K562 (cell line): ENCODE data around the gene IL10RB. TPM values are rescaled to one million over a fixed set of nuclear protein-coding genes. Genes with fewer than 3 reads are reported as not detected.

Experiments used
- ATAC-seq: fragments of 200-7000 bp; cut with Tn5 transposase; 3 replicates; pipeline ENCODE4 v1.9.1; 2020; ENCODE audit warnings: moderate library complexity
- BruUV-seq: library from RNA; stranded (reverse); fragments of 400-500 nt; replicated peaks from 2 replicates; lab custom pipeline; 2021; lab: Mats Ljungman, UMichigan
- CTCF ChIA-PET: fragments of 300-600 bp; formaldehyde crosslinking; extraction: SDS; loops from one replicate; lab custom pipeline; 2021; ENCODE audit warnings: low intra/inter-chr PET ratio; lab: Yijun Ruan, JAX
- POLR2A ChIA-PET: fragments of 300-600, 350-650 bp; sonication (Branson Sonifier 250); formaldehyde crosslinking; extraction: SDS; loops from one replicate; lab custom pipeline; 2021; ENCODE audit warnings: antibody characterized with exemption, inconsistent platforms; lab: Yijun Ruan, JAX
- DNase-seq, 4 experiments: peaks; one replicate each; pipeline versions ENCODE4 v3.0.0 to v3.0.0-alpha.2; 2011 to 2018; ENCODE audit warnings: low spot score in 3 of 4, mixed read lengths in 3 of 4; ENCODE audit errors: extremely low read depth in 1 of 4
- FAIRE-seq: peaks from 2 replicates; lab custom pipeline; 2011; peaks lifted over from hg19 to GRCh38; lab: Jason Lieb, UNC
- H2AFZ ChIP-seq: 2 replicates; pipeline ENCODE4 v1.6.0; 2011; ENCODE audit warnings: low read depth, low read length, control low read depth, inconsistent platforms
- H3K27ac ChIP-seq: fragments of 200-600 bp; 3 replicates; pipeline ENCODE4 v1.8.0; 2011; ENCODE audit warnings: low read depth, mild to moderate bottlenecking, control low read depth, inconsistent platforms, low read length, moderate library complexity, mixed read lengths; ENCODE audit errors: extremely low read depth
- H3K27me3 ChIP-seq, 2 experiments: fragments of 300-600 bp in 1 of 2; 2 replicates in 1 of 2; 3 replicates in 1 of 2; pipeline versions ENCODE4 v1.6.0 to v1.8.0; 2011; ENCODE audit warnings: inconsistent platforms in 2 of 2, low read length in 2 of 2, mild to moderate bottlenecking in 1 of 2, mixed read lengths in 1 of 2, moderate library complexity in 1 of 2; ENCODE audit not compliant: control insufficient read depth in 2 of 2, insufficient read depth in 2 of 2
- H3K36me3 ChIP-seq: fragments of 300-600 bp; 3 replicates; pipeline ENCODE4 v1.8.0; 2011; ENCODE audit warnings: mild to moderate bottlenecking, low read length, inconsistent platforms; ENCODE audit not compliant: control insufficient read depth, insufficient read depth
- H3K4me1 ChIP-seq, 2 experiments: fragments of 200-600 bp in 1 of 2; replicated peaks in 1 of 2; 2 replicates in 1 of 2; 3 replicates in 1 of 2; pipeline versions ENCODE4 v1.5.1 to v1.8.0; 2011; ENCODE audit warnings: inconsistent platforms in 2 of 2, low read length in 2 of 2, mild to moderate bottlenecking in 1 of 2, mixed read lengths in 1 of 2, moderate library complexity in 1 of 2; ENCODE audit not compliant: control insufficient read depth in 2 of 2, insufficient read depth in 2 of 2
- H3K4me2 ChIP-seq: 2 replicates; pipeline ENCODE4 v1.6.1; 2011; ENCODE audit warnings: low read length, control low read depth, inconsistent platforms, mixed read lengths; ENCODE audit not compliant: insufficient read depth
- H3K4me3 ChIP-seq: fragments of 200-600 bp; sonication (generic), shearing (Covaris generic); 2 replicates; pipeline ENCODE4 v1.5.1; 2016; ENCODE audit warnings: control low read depth, inconsistent platforms
- H3K79me2 ChIP-seq: fragments of 200-600 bp; 3 replicates; pipeline ENCODE4 v1.8.0; 2011; ENCODE audit warnings: low read length, inconsistent platforms; ENCODE audit not compliant: control insufficient read depth, insufficient read depth
- H3K9ac ChIP-seq, 2 experiments: 2 replicates each; pipeline versions ENCODE4 v1.6.0 to v1.6.1; 2011; ENCODE audit warnings: low read depth in 2 of 2, low read length in 2 of 2, control low read depth in 1 of 2, inconsistent platforms in 1 of 2, mild to moderate bottlenecking in 1 of 2, mixed read lengths in 1 of 2; ENCODE audit not compliant: insufficient read depth in 1 of 2
- H3K9me1 ChIP-seq: one replicate; pipeline ENCODE4 v1.6.0; 2011; ENCODE audit warnings: inconsistent platforms, mild to moderate bottlenecking, low read length, moderate library complexity; ENCODE audit not compliant: control insufficient read depth, insufficient read depth
- H3K9me3 ChIP-seq: replicated peaks from 2 replicates; pipeline ENCODE4 v1.5.1; 2011; ENCODE audit warnings: low read depth, low read length, inconsistent platforms; ENCODE audit not compliant: control insufficient read depth, insufficient read depth
- H4K20me1 ChIP-seq: replicated peaks from 2 replicates; pipeline ENCODE4 v1.6.1; 2011; ENCODE audit warnings: low read length, inconsistent platforms, mixed read lengths; ENCODE audit not compliant: control insufficient read depth, insufficient read depth
- ESRRB ChIP-seq: fragments of 250-450 bp; sonication (Bioruptor Pico); IDR thresholded peaks from 2 replicates; pipeline ENCODE4 v1.5.0; 2020; ENCODE audit warnings: mild to moderate bottlenecking, moderate library complexity, borderline replicate concordance
- MIER1 ChIP-seq: fragments of 450-650 bp; IDR thresholded peaks from 2 replicates; pipeline ENCODE4 v1.6.1; 2016; ENCODE audit warnings: antibody characterized with exemption, mild to moderate bottlenecking, low read depth
- NFIC ChIP-seq: fragments of 450-650 bp; IDR thresholded peaks from 2 replicates; pipeline ENCODE4 v1.6.1; 2017; ENCODE audit warnings: mild to moderate bottlenecking, inconsistent platforms
- PRPF4 ChIP-seq: fragments of 200-400 bp; formaldehyde crosslinking; IDR thresholded peaks from one replicate; pipeline ENCODE4 v1.6.1; 2017; ENCODE audit warnings: low read length, low read depth, mild to moderate bottlenecking; ENCODE audit not compliant: insufficient read depth, poor library complexity, severe bottlenecking
- TGIF2 ChIP-seq: sonication (generic); formaldehyde crosslinking; IDR thresholded peaks from 2 replicates; pipeline ENCODE4 v1.8.1; 2022; ENCODE audit warnings: mild to moderate bottlenecking, missing genetic modification reagents, moderate library complexity
- WGBS: fragments of 100-300 bp; shearing (Covaris generic); methylation state at CpG from one replicate; pipeline ENCODE4 v1.1.6; 2016; ENCODE audit warnings: low coverage, mixed read lengths; ENCODE audit not compliant: insufficient coverage; ENCODE audit errors: missing lambda C conversion rate; 5-methylcytosine and 5-hydroxymethylcytosine counted together
- in situ Hi-C: fragments of 300-500 bp; cut with MboI; formaldehyde crosslinking; loops from 4 replicates; pipeline ENCODE4 v1.15.0; 2018; ENCODE audit warnings: inconsistent platforms, mixed read lengths
- intact Hi-C: fragments of 100-400 bp; cut with micrococcal nuclease; formaldehyde crosslinking; loops from 2 replicates; pipeline ENCODE4 v1.14.2; 2022
- polyA plus RNA-seq, 8 experiments: library from polyadenylated mRNA; depleted of rRNA in 4 of 8; stranded (reverse) in 5 of 8; unstranded in 3 of 8; fragments of >200 nt; fragmentation: Nextera tagmentation in 2 of 8; fragmentation: Illumina TruSeq in 1 of 8; extraction: Ambion mirVana in 2 of 8; extraction: Trizol in 1 of 8; gene quantifications; 2 replicates each; pipeline versions ENCODE4 v1.2.1 to v1.2.3, GENCODE V29; 2011 to 2014; ENCODE audit warnings: inconsistent platforms in 1 of 8, missing spikeins in 1 of 8
- total RNA-seq, 7 experiments: library from RNA; depleted of rRNA in 6 of 7; stranded (reverse); fragments of >200 nt in 6 of 7; fragmentation: Illumina TruSeq in 2 of 7; extraction: Trizol in 2 of 7; gene quantifications; 2 replicates each; pipeline versions ENCODE4 v1.2.1 to v1.2.3, GENCODE V29; 2011 to 2021; ENCODE audit warnings: low replicate concordance in 1 of 7

IL10RB gene
- total and polyA plus RNA-seq, 9 of the 15 experiments (the other 6 are each of a cell fraction or from before 2014, with no cell fraction given), result 10.9 to 33.8 (median 23.0) TPM

GRCh38 chr21:33268393-33268736, 2.2 kb downstream of the IL10RB start:
- Histone ChIP-seq H3K27me3 (no peaks in the 10 kb centered on the region), H3K4me1 (peaks cover 5 to 17% of the 10 kb centered on the region in 2 experiments; a peak in 4 of 5 replicates), H3K27ac (no peak overlapping the region), H3K79me2 (peaks cover 10% of the 10 kb centered on the region), H3K36me3 (peaks cover 22% of the 10 kb centered on the region; the same call in 1 of the 3 replicates), H3K9ac (no peak overlapping the region), H3K9me1 (no peaks in the 10 kb centered on the region), H2AFZ (no peak overlapping the region)
- no TSS peak for BruUV-seq
- in situ Hi-C loops, result no loop called here
- no peak for ATAC-seq
- CTCF ChIA-PET, result no interaction called here
- 73% methylated on average over 7 of the region's 7 CpGs for WGBS
- FAIRE-seq, result no peak
- TF ChIP-seq PRPF4 (no peak), ESRRB (no peak)
- TF ChIP-seq, all 486 proteins: peak for 0
- H3K4me3 ChIP-seq, result no peak overlapping the region
- POLR2A ChIA-PET, result interaction anchor here (0.6 to 3.3 kb wide), 4 partner anchors 10 to 223 kb away, joined by 3 to 13 read pairs (median 4); no protein-coding TSS in a partner anchor
- H4K20me1 ChIP-seq, result peaks cover 5% of the 10 kb centered on the region; the same call in 1 of the 2 replicates
- H3K4me2 ChIP-seq, result no peak overlapping the region
- no peaks in the 10 kb centered on the region for H3K9me3 ChIP-seq
- intact Hi-C loops, result loop anchor here (5.0 kb wide), 2 partner anchors 71 to 94 kb away; no protein-coding TSS in a partner anchor
- no peak for DNase-seq

- Histone ChIP-seq H3K9ac (no peak overlapping the region), H3K36me3 (peaks cover 19% of the 10 kb centered on the region; the same call in 1 of the 3 replicates), H3K4me2 (no peak overlapping the region), H3K27me3 (no peaks in the 10 kb centered on the region), H3K4me1 (peaks cover 5 to 17% of the 10 kb centered on the region in 2 experiments; a peak in 4 of 5 replicates), H3K9me3 (no peaks in the 10 kb centered on the region), H3K4me3 (no peak overlapping the region), H3K27ac (no peak overlapping the region), H4K20me1 (peaks cover 5% of the 10 kb centered on the region; the same call in 1 of the 2 replicates), H3K79me2 (peaks cover 10% of the 10 kb centered on the region), H2AFZ (no peak overlapping the region)
- no TSS peak for BruUV-seq
- in situ Hi-C loops (no loop called here), intact Hi-C loops (loop anchor here (5.0 kb wide), 2 partner anchors 72 to 93 kb away; no protein-coding TSS in a partner anchor)
- FAIRE-seq (no peak), DNase-seq (no peak), ATAC-seq (no peak)
- ChIA-PET POLR2A (interaction anchor here (0.6 to 3.3 kb wide), 3 partner anchors 17 to 222 kb away, joined by 3 to 13 read pairs (median 3); no protein-coding TSS in a partner anchor), CTCF (no interaction called here)
- WGBS, result 83% methylated on average over 12 of the region's 12 CpGs
- TF ChIP-seq TGIF2, result peak; percentile 31; the same call in 1 of the 2 replicates
- TF ChIP-seq NFIC, result peak; percentile 41; the same call in 1 of the 2 replicates
- no peak for TF ChIP-seq MIER1
- TF ChIP-seq, all 486 proteins: peak for 2
- H3K9me1 ChIP-seq, result no peaks in the 10 kb centered on the region
These were observed 2.7 kb downstream of the IL10RB start for GRCh38 chr21:33268737-33269441.
